Gastrocnemius medialis (tissue), 4 donors: ENCODE measurements around the gene INTS7. TPM values are rescaled to one million over a fixed set of nuclear protein-coding genes. Genes with fewer than 3 reads are reported as not detected.

Experiments used
- ATAC-seq, 2 donors: fragments of 150-250 bp; one replicate each; pipeline ENCODE4 v1.9.1; 2016
- DNase-seq, 2 donors: peaks; one replicate each; pipeline ENCODE4 v3.0.0-alpha.2; 2019
- H3K27ac ChIP-seq, 4 donors: fragments of 200-600 bp; sonication (generic); 1 replicate in 1 of 4; 2 replicates in 3 of 4; pipeline ENCODE4 v1.5.1; 2016 to 2018; ENCODE audit warnings: mild to moderate bottlenecking in 2 of 4, moderate library complexity in 1 of 4
- H3K27me3 ChIP-seq, 3 donors: fragments of 200-600 bp; sonication (generic) in 2 of 3; 1 replicate in 1 of 3; 2 replicates in 2 of 3; pipeline versions ENCODE4 v1.5.1 to v1.6.0; 2016 to 2019; ENCODE audit warnings: mild to moderate bottlenecking in 1 of 3, moderate library complexity in 1 of 3
- H3K36me3 ChIP-seq, 2 donors: fragments of 200-600 bp; sonication (generic) in 1 of 2; one replicate each; pipeline ENCODE4 v1.5.1; 2017 to 2018
- H3K4me1 ChIP-seq, 2 donors: fragments of 200-600 bp; sonication (generic) in 1 of 2; one replicate each; pipeline ENCODE4 v1.5.1; 2016 to 2017; ENCODE audit warnings: mild to moderate bottlenecking in 2 of 2
- H3K4me3 ChIP-seq, 4 donors: fragments of 200-600 bp; sonication (generic) in 3 of 4; 1 replicate in 1 of 4; 2 replicates in 3 of 4; pipeline ENCODE4 v1.5.1; 2016 to 2019; ENCODE audit warnings: mild to moderate bottlenecking in 2 of 4
- H3K9me3 ChIP-seq, 3 donors: fragments of 200-600 bp; sonication (generic) in 2 of 3; 1 replicate in 1 of 3; 2 replicates in 2 of 3; pipeline ENCODE4 v1.5.1; 2016 to 2019
- CTCF ChIP-seq, 5 experiments: fragments of 450-650 bp in 3 of 5; fragments of 200-600 bp in 2 of 5; sonication (generic) in 2 of 5; IDR thresholded peaks in 4 of 5; conservative IDR thresholded peaks in 1 of 5; 1 replicate in 4 of 5; 2 replicates in 1 of 5; pipeline ENCODE4 v1.5.1; 2016 to 2019; ENCODE audit warnings: antibody characterized with exemption in 5 of 5, mild to moderate bottlenecking in 3 of 5, moderate library complexity in 3 of 5
- POLR2A ChIP-seq, 2 donors: fragments of 450-650 bp; IDR thresholded peaks; one replicate each; pipeline ENCODE4 v1.6.1; 2017; ENCODE audit warnings: antibody characterized with exemption in 2 of 2, mild to moderate bottlenecking in 2 of 2, moderate library complexity in 2 of 2
- in situ Hi-C, 4 donors: fragments of 200-750 bp; cut with MboI; loops; one replicate each; pipeline versions ENCODE4 v1.15.0 to v1.8.0; 2017; ENCODE audit warnings: low sequenced_read_pairs in 4 of 4
- intact Hi-C: fragments of 100-400 bp; cut with DNase I; formaldehyde crosslinking; loops from one replicate; pipeline ENCODE4 v1.15.1; 2023; ENCODE audit warnings: low total_unique reads
- total RNA-seq, 4 donors: library from RNA; depleted of rRNA; stranded (reverse); fragments of >200 nt; gene quantifications; one replicate each; pipeline versions ENCODE4 v1.1.0 to v1.2.3, GENCODE V29; 2016

INTS7 gene
- total RNA-seq, 4 donors from 2014 or later: 4.0 to 8.0 (median 6.6) TPM

GRCh38 chr1:212070720-212071302 is 35.5 kb upstream of the INTS7 start:
- ATAC-seq: peak; percentile 51 to 64
- peak overlapping the region in 3 of 4 donors; percentile 9 to 40 (median 17) for H3K27ac ChIP-seq

GRCh38 chr1:212067787-212068186 is 32.4 kb upstream of the INTS7 start:
- intact Hi-C loops (no loop called here), in situ Hi-C loops (loop anchor here in 2 of 4 donors (10.0 to 25.0 kb wide), 2 partner anchors 295 to 387 kb away; no protein-coding TSS in a partner anchor)
- Histone ChIP-seq H3K9me3 (no peaks in the 10 kb centered on the region), H3K4me1 (peaks cover 0 to 8% of the 10 kb centered on the region in 2 donors), H3K27ac (peak overlapping the region in 1 of 4 donors; percentile 56), H3K4me3 (no peak overlapping the region), H3K36me3 (no peaks in the 10 kb centered on the region), H3K27me3 (no peaks in the 10 kb centered on the region)
- peak in 1 of 2 donors; percentile 21 for ATAC-seq
- TF ChIP-seq POLR2A (IDR thresholded peaks at IDR 0.05) (no peak), CTCF (IDR thresholded peaks at IDR 0.05 in 4 of 5, conservative IDR thresholded peaks at IDR 0.05 in 1 of 5) (no peak)
- DNase-seq: no peak

More at GRCh38 chr1:212070720-212071302, 35.5 kb upstream of the INTS7 start:
- Histone ChIP-seq H3K9me3 (no peaks in the 10 kb centered on the region), H3K36me3 (no peaks in the 10 kb centered on the region), H3K4me1 (peaks cover 10 to 22% of the 10 kb centered on the region in 2 donors), H3K27me3 (no peaks in the 10 kb centered on the region), H3K4me3 (no peak overlapping the region)
- no peak for DNase-seq
- in situ Hi-C loops: loop anchor here (5.0 to 25.0 kb wide), 4 partner anchors 216 to 296 kb away; partner anchors contain the start of gene PPP2R5A (in 1 of the 4)
- TF ChIP-seq CTCF (IDR thresholded peaks at IDR 0.05 in 4 of 5, conservative IDR thresholded peaks at IDR 0.05 in 1 of 5) (peak; percentile 72 to 96 (median 84)), POLR2A (IDR thresholded peaks at IDR 0.05) (no peak)
- intact Hi-C loops: loop anchor here (1.0 to 2.0 kb wide), 3 partner anchors 246 to 386 kb away; no protein-coding TSS in a partner anchor

- ATAC-seq (peak; percentile 51 to 58), DNase-seq (no peak)
- H3K9me3 ChIP-seq: no peaks in the 10 kb centered on the region
- H3K27me3 ChIP-seq: no peaks in the 10 kb centered on the region
- intact Hi-C loops (loop anchor here (2.0 kb wide), 1 partner anchor 394 kb away; no protein-coding TSS in a partner anchor), in situ Hi-C loops (loop anchor here (5.0 to 25.0 kb wide), 4 partner anchors 299 to 394 kb away; no protein-coding TSS in a partner anchor)
- no peaks in the 10 kb centered on the region for H3K4me1 ChIP-seq
- TF ChIP-seq POLR2A (IDR thresholded peaks at IDR 0.05) (no peak), CTCF (IDR thresholded peaks at IDR 0.05 in 4 of 5, conservative IDR thresholded peaks at IDR 0.05 in 1 of 5) (peak; percentile 38 to 66 (median 50))
- no peak overlapping the region for H3K27ac ChIP-seq
- no peak overlapping the region for H3K4me3 ChIP-seq
- no peaks in the 10 kb centered on the region for H3K36me3 ChIP-seq
These were observed 27.6 kb upstream of the INTS7 start for GRCh38 chr1:212062832-212063438.

- H3K9me3 ChIP-seq: no peaks in the 10 kb centered on the region
- no peaks in the 10 kb centered on the region for H3K4me1 ChIP-seq
- TF ChIP-seq CTCF (IDR thresholded peaks at IDR 0.05 in 4 of 5, conservative IDR thresholded peaks at IDR 0.05 in 1 of 5) (no peak), POLR2A (IDR thresholded peaks at IDR 0.05) (no peak)
- no peak for DNase-seq
- intact Hi-C loops: no loop called here
- H3K27ac ChIP-seq: no peak overlapping the region
- H3K4me3 ChIP-seq: no peak overlapping the region
- no peaks in the 10 kb centered on the region for H3K27me3 ChIP-seq
- no peaks in the 10 kb centered on the region for H3K36me3 ChIP-seq
- ATAC-seq: no peak
- in situ Hi-C loops: loop anchor here (5.0 to 25.0 kb wide), 4 partner anchors 301 to 396 kb away; no protein-coding TSS in a partner anchor
These were observed 25.5 kb upstream of the INTS7 start for GRCh38 chr1:212060632-212061472.
